GM21619 (cell line): ENCODE data around the gene COL23A1.
A peak's percentile ranks its signal among the peaks of the same experiment; 100 is the strongest.

Experiments
- ATAC-seq: cut with Tn5 transposase; IDR thresholded peaks from one replicate; pipeline ENCODE4 v1.9.1; 2021; ENCODE audit not compliant: unreplicated experiment

Gene COL23A1

DNA sequence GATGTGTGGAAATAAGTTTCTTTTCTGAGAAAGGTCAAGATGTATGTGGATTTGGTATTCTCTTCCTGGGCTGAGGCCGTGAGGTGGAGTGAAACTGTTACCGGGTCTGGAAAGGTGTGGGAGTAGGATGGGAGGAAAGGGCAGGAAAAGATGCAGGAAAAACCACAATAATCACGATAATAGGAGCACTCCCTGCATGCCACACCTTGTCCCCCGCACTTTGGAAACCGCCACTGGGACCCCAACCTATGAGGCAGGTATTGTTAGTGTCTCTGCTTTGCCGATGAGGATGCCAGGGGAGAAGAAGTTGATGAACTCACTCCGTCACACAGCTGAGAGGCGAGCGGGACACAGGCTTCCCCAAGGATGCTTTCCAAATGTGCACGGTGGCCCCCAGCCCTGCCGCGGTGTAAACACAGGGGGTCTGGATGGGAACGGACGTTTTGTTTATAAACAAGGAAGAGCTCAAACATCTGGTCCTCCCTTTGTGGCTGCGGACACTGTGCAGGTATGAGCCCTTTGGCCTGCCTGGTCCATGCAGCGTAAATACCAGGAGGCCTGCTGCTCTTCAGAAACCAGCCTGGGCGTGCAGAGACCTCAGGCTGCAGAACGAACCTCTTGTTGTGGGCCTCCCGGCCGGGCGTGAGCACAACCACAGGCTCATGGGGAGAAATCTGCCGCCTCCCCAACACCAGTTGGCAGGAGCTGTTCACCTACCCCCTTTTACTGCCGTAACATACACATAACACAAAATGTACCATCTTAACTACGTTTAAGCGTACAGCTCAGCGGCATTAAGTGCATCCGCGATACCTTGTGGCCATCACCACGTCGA is 126.7 kb downstream of the COL23A1 start:
- no peak for ATAC-seq

DNA sequence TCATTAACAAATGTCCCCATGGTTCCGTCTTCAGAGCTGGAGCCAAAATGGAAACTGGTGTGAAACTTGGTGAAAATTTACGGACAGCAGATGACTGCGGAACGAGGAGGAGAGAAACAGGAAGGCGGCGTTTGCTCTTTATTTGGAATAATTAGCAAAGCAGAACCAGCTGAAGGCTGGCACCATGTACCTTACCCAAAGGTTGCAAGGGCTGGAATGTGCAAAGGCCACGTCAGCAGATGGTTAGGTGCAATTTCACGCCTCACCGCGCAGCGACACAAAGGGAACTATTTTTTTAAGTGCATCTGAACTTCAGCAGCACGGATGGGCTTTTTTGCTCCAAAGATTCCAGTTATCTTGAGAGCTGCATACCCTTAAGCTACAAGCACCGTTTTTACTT is 127.4 kb downstream of the COL23A1 start:
- no peak for ATAC-seq

- ATAC-seq: no peak
These were observed 128.1 kb downstream of the COL23A1 start for GRCh38 chr5:178462076-178462475.

DNA sequence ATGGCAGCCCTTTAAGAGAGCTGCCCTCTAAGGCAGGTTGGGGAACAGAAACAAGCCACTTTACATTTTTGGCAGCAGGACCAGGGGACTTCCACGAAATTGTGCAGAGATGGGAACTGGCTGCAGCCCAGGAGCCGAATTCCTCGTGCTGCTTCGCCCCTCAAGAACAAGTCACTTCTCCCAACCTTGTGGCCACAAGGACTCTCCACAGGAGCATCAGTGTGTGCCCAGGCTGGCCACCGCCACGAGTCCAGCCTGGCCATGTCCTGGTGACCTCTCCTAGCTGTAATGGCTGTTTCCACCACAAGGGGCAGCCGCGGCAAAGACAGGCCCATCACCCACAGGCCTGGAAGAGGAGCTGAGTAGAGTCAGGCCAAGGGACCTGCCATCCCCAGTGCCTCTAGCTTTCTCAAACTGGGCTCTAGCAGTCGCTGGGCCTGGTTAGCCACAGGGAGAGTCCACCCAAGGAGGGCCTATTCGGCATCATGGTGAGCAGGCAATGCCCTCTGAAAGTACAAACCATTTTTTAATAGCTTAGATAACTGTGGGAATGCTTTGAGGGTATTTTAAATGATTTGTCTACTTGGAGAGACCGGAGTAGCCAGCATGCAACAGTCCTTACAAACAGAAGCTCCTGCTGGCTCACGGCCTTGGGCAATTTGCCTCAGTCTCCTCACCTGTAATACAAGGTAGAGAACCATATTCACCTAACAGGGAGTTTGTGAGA is 129.0 kb downstream of the COL23A1 start:
- ATAC-seq: peak; percentile 86

- no peak for ATAC-seq
These were observed 129.6 kb downstream of the COL23A1 start for GRCh38 chr5:178460598-178460997.

- ATAC-seq: no peak
These were observed 130.0 kb downstream of the COL23A1 start for GRCh38 chr5:178460174-178460573.

DNA sequence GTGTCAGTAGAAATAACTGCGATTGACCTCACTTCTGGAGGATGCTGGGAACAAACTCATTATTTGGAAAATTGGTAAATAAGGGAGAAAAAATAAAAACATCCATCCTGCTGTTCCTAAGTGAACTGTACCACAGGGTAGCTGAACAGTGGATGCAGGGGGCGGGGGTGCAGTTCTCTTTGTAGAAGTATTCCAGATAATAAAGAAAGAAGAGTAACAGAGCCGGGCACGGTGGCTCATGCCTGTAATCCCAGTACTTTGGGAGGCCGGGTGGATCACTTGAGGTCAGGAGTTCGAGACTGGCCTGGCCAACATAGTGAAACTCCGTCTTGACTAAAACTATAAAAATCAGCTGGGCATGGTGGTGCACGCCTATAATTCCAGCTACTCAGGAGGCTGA is 132.1 kb downstream of the COL23A1 start:
- ATAC-seq: no peak

- no peak for ATAC-seq
These were observed 132.7 kb downstream of the COL23A1 start for GRCh38 chr5:178457471-178457870.

DNA sequence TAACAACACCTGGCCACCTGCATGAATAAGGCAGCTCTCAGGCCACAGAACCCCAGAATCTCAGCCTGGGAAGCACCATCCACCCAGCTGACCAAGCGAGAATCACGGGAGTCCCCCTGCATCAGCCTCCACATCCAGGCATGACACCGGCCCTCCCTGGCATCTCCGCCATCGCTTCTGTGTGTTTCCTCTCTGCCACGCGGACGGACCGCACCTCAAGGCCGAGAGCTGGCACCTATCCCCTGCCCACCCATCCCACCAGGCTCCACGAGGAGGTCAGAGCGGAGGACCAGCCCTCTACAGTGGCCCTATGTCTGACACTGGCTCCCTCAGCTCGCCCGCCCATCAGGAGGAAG is 134.7 kb downstream of the COL23A1 start:
- ATAC-seq: no peak

DNA sequence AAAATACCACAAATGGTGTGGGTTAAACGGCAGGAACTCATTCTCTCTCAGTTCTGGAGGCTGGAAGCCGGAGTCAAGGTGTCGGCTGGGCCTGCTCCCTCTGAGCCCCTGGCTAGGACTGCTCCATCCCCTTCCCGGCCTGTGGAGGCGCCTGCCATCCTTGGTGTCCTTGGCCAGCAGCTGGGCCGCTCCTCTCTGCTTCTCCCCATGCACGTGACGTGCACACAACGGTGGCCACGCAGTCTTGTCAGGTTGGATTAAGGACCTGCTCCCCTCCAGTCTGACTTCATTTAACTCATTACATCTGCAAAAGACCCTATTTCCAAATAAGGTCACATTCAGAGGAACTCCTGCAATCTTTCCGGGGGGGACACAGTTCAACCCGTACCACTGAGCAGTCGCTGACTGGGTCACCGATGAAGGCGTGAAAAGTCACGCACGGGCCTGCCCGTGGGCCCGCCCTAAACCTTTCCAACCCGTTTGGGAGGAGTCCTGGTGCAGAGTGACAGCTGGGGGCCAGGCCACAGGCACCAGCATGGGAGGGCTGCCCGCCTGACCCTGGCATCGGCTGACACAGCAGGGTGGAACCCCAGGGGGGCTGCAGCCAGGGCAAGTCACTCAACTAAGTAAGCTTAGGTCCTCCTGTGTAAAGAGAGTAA is 135.2 kb downstream of the COL23A1 start:
- ATAC-seq: no peak

DNA sequence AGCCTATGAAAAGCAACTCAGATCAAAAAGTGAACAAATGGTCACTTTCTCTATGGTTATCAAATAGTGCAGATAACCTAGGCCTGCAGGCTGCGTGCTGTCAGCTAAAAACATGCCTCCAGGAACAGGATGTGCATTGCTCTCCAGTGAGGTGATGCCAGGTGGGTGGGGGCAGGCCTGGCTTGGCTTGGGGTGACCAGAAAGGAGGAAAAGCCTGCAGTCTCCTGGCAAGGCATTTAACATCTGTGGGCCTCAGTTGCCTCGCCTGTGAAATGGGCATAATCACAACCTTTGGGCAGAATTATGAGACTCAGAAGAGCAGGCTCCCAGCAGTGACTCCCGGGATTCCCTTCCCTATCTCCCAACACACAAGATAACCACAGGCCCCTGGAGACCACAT is 135.9 kb downstream of the COL23A1 start:
- ATAC-seq: no peak

DNA sequence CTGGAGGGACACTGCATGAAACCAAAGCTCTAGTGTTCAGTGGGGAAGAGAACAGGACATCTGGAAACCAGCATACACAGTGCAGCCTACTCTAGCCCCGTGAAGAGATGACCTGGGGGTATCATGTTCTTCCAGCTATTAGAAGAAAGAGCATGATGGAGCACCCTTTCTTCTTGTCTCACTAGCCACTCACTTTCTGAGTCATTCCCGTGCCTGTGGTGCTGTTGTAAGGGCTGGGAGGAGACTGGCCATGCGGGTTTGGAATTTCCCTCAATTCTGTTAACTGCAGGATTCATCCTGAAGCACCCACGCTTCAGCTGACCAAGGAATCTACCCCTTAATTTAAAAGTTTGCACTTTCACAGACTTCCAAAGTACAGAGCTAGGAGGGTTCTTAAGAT is 137.0 kb downstream of the COL23A1 start:
- ATAC-seq: no peak

DNA sequence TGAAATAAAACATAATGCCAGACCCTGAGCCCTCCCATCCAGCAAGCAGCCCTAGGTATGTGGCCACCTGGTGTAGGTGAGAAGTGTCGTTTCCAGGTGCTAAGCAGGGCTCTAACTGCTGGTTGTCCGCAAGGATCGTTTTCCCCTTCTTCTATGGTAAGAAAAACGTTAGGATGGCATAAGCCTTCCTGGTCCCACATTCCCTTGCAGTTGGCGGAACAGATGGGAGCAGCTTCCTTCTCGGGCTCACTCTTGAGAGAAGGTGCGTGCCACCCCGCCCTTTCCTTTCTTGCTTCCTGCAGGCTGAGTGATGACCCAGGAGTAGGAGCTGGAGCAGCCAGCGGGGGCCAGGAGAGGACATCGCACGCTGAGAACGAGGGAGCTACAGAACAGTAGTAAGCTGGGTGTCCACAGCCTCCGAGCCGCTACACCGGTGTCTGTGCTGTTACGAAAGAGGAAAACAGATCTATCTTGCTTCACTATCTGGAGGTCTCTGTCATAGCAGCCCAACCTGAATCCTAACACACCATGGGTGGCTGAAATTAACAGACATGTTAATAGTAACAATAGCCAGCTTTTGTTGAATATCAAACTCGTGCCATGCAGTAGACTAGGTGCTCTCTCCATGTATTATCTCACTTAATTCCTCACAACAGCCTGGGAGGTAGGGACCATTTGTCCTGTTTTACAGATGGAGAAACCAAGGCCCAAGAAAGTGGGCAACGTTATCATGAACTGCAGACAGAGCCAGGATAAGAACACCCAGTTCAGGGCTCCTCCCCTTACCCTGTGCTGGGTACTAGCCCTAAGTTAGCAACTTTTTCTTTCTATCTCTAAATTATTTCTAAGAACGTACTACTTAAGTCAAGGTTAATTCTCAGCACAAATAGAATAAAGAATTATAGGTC is 139.8 kb downstream of the COL23A1 start:
- no peak for ATAC-seq

- ATAC-seq: no peak
These were observed 140.8 kb downstream of the COL23A1 start for GRCh38 chr5:178449163-178450070.

DNA sequence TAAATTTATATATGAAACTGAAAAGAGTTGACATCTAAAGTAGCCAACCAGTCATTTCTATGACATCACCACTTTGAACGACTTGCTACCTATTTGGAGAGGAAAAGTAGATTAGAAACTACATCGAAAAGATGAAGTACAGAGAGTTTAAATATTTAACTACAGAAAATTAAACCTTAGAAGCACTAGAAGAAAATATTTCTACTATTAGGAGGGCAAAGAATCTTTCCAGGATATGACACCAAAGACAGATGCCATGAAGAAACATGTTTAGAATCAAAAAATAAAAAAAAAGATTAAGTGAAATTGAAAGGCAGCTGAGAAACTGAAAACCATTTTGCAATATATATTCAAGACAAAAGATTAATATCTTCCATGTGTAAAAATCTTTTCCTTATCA is 144.7 kb downstream of the COL23A1 start:
- ATAC-seq: no peak

DNA sequence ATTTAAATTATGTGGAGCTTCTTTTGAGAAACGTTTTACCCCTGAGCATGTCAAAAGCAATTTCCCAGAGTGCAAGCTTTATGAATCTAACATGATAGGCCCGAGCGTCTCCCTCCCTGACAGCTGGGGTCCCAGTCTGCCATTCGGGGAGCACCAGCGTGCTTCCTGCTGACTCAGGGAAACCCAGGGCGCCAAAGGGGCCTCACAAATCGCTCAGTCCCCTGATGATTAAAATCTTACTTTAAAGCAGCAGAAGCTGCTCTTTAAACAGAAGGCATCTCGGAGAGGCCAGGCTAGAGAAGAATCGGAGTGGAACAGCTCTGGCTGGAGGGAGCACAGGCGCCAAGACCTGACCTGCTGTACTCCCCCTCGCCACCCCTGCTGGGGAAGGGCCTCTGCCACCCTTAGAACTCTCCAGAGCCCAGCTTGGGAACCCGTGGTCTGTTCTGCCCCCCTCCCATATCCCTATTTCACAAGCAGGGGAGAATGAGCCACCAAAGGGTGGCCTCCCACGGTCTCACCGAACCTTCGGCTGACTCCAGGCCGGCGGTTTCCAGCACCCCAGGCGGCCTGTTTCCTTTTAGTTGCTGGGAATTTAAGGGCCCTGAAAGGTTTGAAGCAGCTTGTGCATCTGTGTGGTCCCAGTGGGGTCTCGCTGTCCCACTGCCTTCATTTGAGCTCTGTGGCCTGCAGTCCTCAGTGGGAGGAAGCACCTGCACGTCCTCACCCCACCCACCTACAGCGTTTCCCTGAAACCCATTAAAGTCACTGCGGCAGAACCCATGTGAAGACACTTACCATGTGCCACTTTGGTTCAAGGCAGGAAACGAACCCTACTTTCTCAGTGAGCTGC is 147.6 kb downstream of the COL23A1 start:
- no peak for ATAC-seq

DNA sequence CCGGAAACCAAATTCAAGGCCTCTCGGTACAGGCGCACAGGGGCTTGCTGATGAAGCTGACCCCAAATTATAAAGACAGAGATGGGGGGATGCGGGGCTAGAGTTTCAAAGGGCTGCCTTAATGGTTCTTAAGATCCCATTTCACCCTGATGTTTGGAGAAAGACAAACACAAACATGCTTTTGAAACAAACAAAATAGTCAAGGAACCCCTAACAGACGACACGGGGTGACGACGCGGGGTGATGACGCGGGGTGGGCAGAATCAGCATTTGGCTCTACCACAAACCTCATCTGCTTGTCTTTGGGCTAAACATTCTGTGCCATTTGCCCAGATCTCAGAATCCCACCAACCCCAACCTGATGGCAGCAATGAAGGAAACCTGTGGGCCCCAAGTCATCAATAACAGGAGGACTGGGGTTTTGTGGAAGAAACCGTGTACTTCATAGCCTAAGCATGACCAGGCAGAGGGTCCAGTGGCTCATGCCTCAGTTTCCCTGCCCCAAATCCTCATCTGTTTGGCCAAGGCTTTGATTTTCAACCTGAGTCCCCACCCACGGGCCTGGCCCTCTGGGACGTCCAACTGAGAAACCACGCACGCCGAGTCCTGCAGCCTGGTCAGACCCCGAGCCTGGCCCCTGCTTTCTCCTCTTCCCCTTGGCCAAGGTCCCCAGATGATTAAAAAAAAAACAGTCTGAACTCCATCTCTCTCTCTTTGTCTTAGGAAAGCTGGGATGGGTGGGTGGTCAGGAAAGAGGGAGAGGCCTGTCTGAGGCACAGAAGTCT is 148.5 kb downstream of the COL23A1 start:
- ATAC-seq: no peak

DNA sequence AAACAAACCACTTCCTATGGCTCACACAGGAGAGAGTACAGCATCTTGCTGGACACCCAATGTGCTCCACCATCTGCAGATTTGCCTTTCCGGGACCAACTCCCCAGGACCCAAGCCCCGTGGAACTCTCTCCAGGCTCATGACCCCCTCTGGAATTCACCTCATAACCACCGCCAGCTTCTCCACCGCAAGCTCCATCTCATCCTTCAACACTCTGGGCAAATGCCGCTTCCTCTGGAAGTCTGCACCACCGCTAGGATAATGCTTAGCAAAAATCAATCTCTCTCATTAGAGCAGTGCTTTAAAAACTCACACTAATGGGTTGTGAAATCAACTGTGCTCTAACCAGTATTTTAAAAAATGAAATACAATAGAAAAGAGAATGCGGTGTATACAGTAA is 150.0 kb downstream of the COL23A1 start:
- ATAC-seq: no peak
